Activated T-helper 2 cell treated with anti-CD3 and anti-CD28 coated beads, Interferon-gamma antibody, Interleukin-2, Interleukin-4, amounts not matched to agents 10 μg/mL and 5 μg/mL and 100 μg/mL, durations not matched to agents 14 hours and 24 hours and 36 hours (primary cell): ENCODE data around the gene ZBTB5. TPM values are rescaled to one million over a fixed set of nuclear protein-coding genes. Genes with fewer than 3 reads are reported as not detected.
"Not testable (repeated sequence)": the region's sequence is repeated elsewhere in the genome, so short reads cannot be mapped to it uniquely, and the experiment has no call there.

Experiments
- DNase-seq: peaks from one replicate; pipeline ENCODE4 v3.0.0; 2021; ENCODE audit warnings: low spot score
- H3K27ac Mint-ChIP-seq: one replicate; pipeline ENCODE4 v1.8.0; 2021; ENCODE audit warnings: mixed read lengths
- H3K27me3 Mint-ChIP-seq: one replicate; pipeline ENCODE4 v1.8.0; 2021; ENCODE audit warnings: low read depth, mixed read lengths
- H3K36me3 Mint-ChIP-seq: one replicate; pipeline ENCODE4 v1.8.0; 2021; ENCODE audit warnings: low read depth, mixed read lengths
- H3K4me1 Mint-ChIP-seq: one replicate; pipeline ENCODE4 v1.8.0; 2021; ENCODE audit warnings: low read depth, mixed read lengths
- H3K4me3 Mint-ChIP-seq: one replicate; pipeline ENCODE4 v1.8.0; 2021; ENCODE audit warnings: low read depth, mild to moderate bottlenecking, moderate library complexity, mixed read lengths
- H3K9me3 Mint-ChIP-seq: one replicate; pipeline ENCODE4 v1.8.0; 2021; ENCODE audit warnings: mixed read lengths
- intact Hi-C: fragments of 100-400 bp; cut with micrococcal nuclease; formaldehyde crosslinking; loops from one replicate; pipeline ENCODE4 v1.15.1; 2023
- total RNA-seq: library from RNA; stranded (reverse); gene quantifications from 2 replicates; pipeline ENCODE4 v1.2.3, GENCODE V29; 2022

ZBTB5 gene
- total RNA-seq, 1 donor from 2014 or later = 11.0 TPM

DNA sequence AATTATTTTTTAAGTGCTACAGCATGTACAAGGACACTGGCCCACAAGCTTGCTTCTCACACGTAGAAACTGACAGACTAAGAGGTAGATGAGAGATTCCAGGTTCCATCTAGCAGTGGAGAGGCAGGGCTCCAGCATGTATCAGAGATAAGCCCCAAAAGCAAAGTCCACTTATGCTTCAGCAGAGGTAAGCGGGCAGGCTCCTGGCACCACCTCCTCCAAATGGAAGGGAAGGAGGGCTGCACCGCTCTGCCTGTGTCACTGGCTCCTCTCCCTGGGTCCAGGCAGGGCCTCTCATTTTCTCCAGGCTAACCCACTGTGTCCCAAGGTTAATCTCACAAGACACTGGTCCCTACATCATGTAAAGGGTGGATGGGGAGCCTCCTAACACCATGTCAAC, 26.9 kb downstream of the ZBTB5 start:
- H3K4me3 Mint-ChIP-seq = no peak overlapping the region
- DNase-seq = no peak
- no peaks in the 10 kb centered on the region for H3K27me3 Mint-ChIP-seq
- no peaks in the 10 kb centered on the region for H3K9me3 Mint-ChIP-seq
- intact Hi-C loops = no loop called here
- peaks cover 55% of the 10 kb centered on the region for H3K36me3 Mint-ChIP-seq
- no peaks in the 10 kb centered on the region for H3K4me1 Mint-ChIP-seq
- H3K27ac Mint-ChIP-seq = no peak overlapping the region

DNA sequence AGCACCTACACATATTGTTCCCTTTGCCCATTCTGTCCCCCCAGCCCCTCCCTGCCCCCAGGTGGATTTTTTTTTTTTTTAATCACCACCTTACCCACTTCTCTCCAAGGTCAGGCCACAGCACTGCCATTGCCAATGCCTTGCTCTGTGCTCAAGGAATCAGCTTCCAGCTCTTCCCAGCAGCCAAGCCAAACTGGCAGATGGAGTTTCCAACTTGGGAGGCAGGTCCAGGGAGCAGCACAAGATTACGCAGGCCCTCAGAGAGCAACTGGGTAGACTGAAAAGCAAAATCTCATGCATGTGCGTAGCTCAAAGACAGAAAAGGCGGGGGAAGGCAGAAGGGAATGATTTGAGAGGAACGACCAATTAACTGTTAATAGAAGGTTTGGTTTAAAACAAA, 27.6 kb downstream of the ZBTB5 start:
- no peaks in the 10 kb centered on the region for H3K27me3 Mint-ChIP-seq
- intact Hi-C loops = no loop called here
- no peak for DNase-seq
- no peak overlapping the region for H3K27ac Mint-ChIP-seq
- no peaks in the 10 kb centered on the region for H3K9me3 Mint-ChIP-seq
- H3K4me1 Mint-ChIP-seq = no peaks in the 10 kb centered on the region
- H3K36me3 Mint-ChIP-seq = peaks cover 59% of the 10 kb centered on the region
- no peak overlapping the region for H3K4me3 Mint-ChIP-seq

DNA sequence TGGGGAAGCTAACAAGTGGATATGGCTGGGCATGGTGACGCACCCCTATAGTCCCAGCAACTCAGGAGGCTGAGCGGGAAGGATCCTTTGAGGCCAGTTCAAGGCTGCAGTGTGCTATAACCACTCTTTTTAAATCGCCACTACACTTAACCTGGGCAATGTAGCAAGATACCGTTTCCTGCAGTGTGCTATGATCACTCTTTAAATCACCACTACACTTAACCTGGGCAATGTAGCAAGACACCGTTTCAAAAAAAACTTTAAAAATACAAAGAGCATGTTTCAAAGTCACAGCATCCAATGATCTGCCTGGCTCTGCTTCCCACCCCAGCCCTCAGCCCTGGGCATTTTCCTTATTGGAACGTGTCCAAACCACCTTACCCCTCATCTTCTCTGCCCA, 28.2 kb downstream of the ZBTB5 start:
- Mint-ChIP-seq H3K9me3 (no peaks in the 10 kb centered on the region), H3K36me3 (peaks cover 53% of the 10 kb centered on the region), H3K27ac (no peak overlapping the region), H3K4me1 (no peaks in the 10 kb centered on the region), H3K4me3 (no peak overlapping the region), H3K27me3 (no peaks in the 10 kb centered on the region)
- intact Hi-C loops = no loop called here
- no peak for DNase-seq

- H3K36me3 Mint-ChIP-seq = peaks cover 48% of the 10 kb centered on the region
Measured at GRCh38 chr9:37436540-37436939, 28.7 kb downstream of the ZBTB5 start.

GRCh38 chr9:37433867-37434371, 31.3 kb downstream of the ZBTB5 start:
- no peak for DNase-seq
- peaks cover 53% of the 10 kb centered on the region for H3K36me3 Mint-ChIP-seq
- no peaks in the 10 kb centered on the region for H3K4me1 Mint-ChIP-seq
- H3K27me3 Mint-ChIP-seq = no peaks in the 10 kb centered on the region
- no peaks in the 10 kb centered on the region for H3K9me3 Mint-ChIP-seq
- no peak overlapping the region for H3K4me3 Mint-ChIP-seq
- H3K27ac Mint-ChIP-seq = no peak overlapping the region
- intact Hi-C loops = no loop called here

More at GRCh38 chr9:37436540-37436939, 28.7 kb downstream of the ZBTB5 start:
- no peaks in the 10 kb centered on the region for H3K27me3 Mint-ChIP-seq
- no peaks in the 10 kb centered on the region for H3K9me3 Mint-ChIP-seq
- H3K4me1 Mint-ChIP-seq = no peaks in the 10 kb centered on the region
- no peak for DNase-seq
- no peak overlapping the region for H3K27ac Mint-ChIP-seq
- no peak overlapping the region for H3K4me3 Mint-ChIP-seq
- intact Hi-C loops = no loop called here

- Mint-ChIP-seq H3K36me3 (peaks cover 51% of the 10 kb centered on the region), H3K27ac (no peak overlapping the region), H3K4me3 (no peak overlapping the region), H3K4me1 (no peaks in the 10 kb centered on the region), H3K9me3 (no peaks in the 10 kb centered on the region), H3K27me3 (no peaks in the 10 kb centered on the region)
- intact Hi-C loops = no loop called here
- no peak for DNase-seq
Measured at GRCh38 chr9:37432020-37432419, 33.2 kb downstream of the ZBTB5 start.

- no peaks in the 10 kb centered on the region for H3K4me1 Mint-ChIP-seq
- H3K36me3 Mint-ChIP-seq = peaks cover 50% of the 10 kb centered on the region
- H3K27ac Mint-ChIP-seq = no peak overlapping the region
- no peaks in the 10 kb centered on the region for H3K27me3 Mint-ChIP-seq
- H3K4me3 Mint-ChIP-seq = no peak overlapping the region
- intact Hi-C loops = no loop called here
- no peak for DNase-seq
- H3K9me3 Mint-ChIP-seq = no peaks in the 10 kb centered on the region
Measured at GRCh38 chr9:37430841-37431597, 34.2 kb downstream of the ZBTB5 start.

- H3K27me3 Mint-ChIP-seq = no peaks in the 10 kb centered on the region
- no peak for DNase-seq
- no peaks in the 10 kb centered on the region for H3K9me3 Mint-ChIP-seq
Measured at GRCh38 chr9:37429441-37430285, 35.6 kb downstream of the ZBTB5 start.

DNA sequence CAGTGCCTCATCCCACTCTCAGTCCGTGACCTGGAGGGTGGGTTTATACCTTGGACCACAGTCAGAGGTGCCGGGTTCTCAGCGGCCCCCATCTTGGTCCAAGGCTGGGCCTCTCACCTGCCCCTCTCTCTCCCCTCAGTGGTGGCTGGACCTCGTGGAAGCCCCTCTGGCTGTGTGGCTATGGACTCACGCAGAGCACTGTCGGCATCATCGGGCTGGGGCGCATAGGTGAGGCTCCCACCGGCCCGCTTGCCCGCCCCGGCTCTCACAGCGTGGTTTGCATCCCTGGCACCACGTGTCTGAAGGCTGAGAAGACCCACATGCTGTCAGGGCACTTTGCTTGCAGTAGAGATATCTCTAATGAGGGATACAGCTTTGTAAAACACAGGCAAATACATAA, 36.9 kb downstream of the ZBTB5 start:
- peaks cover 39% of the 10 kb centered on the region for H3K36me3 Mint-ChIP-seq
- no peak for DNase-seq
- H3K4me1 Mint-ChIP-seq = peaks cover 6% of the 10 kb centered on the region
- H3K9me3 Mint-ChIP-seq = no peaks in the 10 kb centered on the region
- no peak overlapping the region for H3K27ac Mint-ChIP-seq
- intact Hi-C loops = no loop called here
- H3K4me3 Mint-ChIP-seq = no peak overlapping the region
- H3K27me3 Mint-ChIP-seq = no peaks in the 10 kb centered on the region

More at GRCh38 chr9:37429441-37430285, 35.6 kb downstream of the ZBTB5 start:
- intact Hi-C loops = no loop called here
- H3K4me1 Mint-ChIP-seq = no peaks in the 10 kb centered on the region
- H3K27ac Mint-ChIP-seq = no peak overlapping the region
- no peak overlapping the region for H3K4me3 Mint-ChIP-seq
- peaks cover 46% of the 10 kb centered on the region for H3K36me3 Mint-ChIP-seq

- Mint-ChIP-seq H3K9me3 (no peaks in the 10 kb centered on the region), H3K4me1 (peaks cover 12% of the 10 kb centered on the region), H3K27me3 (no peaks in the 10 kb centered on the region), H3K27ac (no peak overlapping the region), H3K4me3 (no peak overlapping the region), H3K36me3 (peaks cover 38% of the 10 kb centered on the region)
- DNase-seq = no peak
- intact Hi-C loops = no loop called here
Measured at GRCh38 chr9:37426846-37427245, 38.4 kb downstream of the ZBTB5 start.

- H3K9me3 Mint-ChIP-seq, intact Hi-C loops, DNase-seq, H3K27me3 Mint-ChIP-seq, H3K27ac Mint-ChIP-seq, H3K4me3 Mint-ChIP-seq: not testable (repeated sequence)
- H3K4me1 Mint-ChIP-seq = peaks cover 12% of the 10 kb centered on the region
- peaks cover 37% of the 10 kb centered on the region for H3K36me3 Mint-ChIP-seq
Measured at GRCh38 chr9:37426431-37426830, 38.8 kb downstream of the ZBTB5 start.

- intact Hi-C loops = no loop called here
- peaks cover 12% of the 10 kb centered on the region for H3K4me1 Mint-ChIP-seq
- no peaks in the 10 kb centered on the region for H3K9me3 Mint-ChIP-seq
- H3K36me3 Mint-ChIP-seq = peaks cover 30% of the 10 kb centered on the region
- H3K4me3 Mint-ChIP-seq = no peak overlapping the region
- H3K27me3 Mint-ChIP-seq = no peaks in the 10 kb centered on the region
- no peak overlapping the region for H3K27ac Mint-ChIP-seq
- no peak for DNase-seq
Measured at GRCh38 chr9:37425298-37425752, 39.9 kb downstream of the ZBTB5 start.
